ENCODE measurements around the gene HSD17B10.
A peak's percentile ranks its signal among the peaks of the same experiment; 100 is the strongest.

The HSD17B10 gene

GRCh38 chrX:53433651-53434639 is at the start of gene HSD17B10:
TSS of gene HSD17B10 (minus strand) at chrX:53434370. CDS start at chrX:53434345, 25 bp downstream.
- H3K27ac ChIP-seq, result peak within 1 kb of the TSS; percentile 84
- no peak for TF ChIP-seq ZFX (IDR thresholded peaks at IDR 0.05)
- TF ChIP-seq CTCF (conservative IDR thresholded peaks at IDR 0.05), result no peak

GRCh38 chrX:53483416-53483815 is 49.2 kb upstream of the HSD17B10 start:
- TF ChIP-seq CTCF (conservative IDR thresholded peaks at IDR 0.05), result no peak
- no peak for TF ChIP-seq ZFX (IDR thresholded peaks at IDR 0.05)
- no peak overlapping the region for H3K27ac ChIP-seq

GRCh38 chrX:53481816-53482465 is 47.8 kb upstream of the HSD17B10 start:
- TF ChIP-seq CTCF (conservative IDR thresholded peaks at IDR 0.05) (peak; percentile 74), ZFX (IDR thresholded peaks at IDR 0.05) (no peak)
- H3K27ac ChIP-seq, result no peak overlapping the region

GRCh38 chrX:53481093-53481492 is 46.9 kb upstream of the HSD17B10 start:
- H3K27ac ChIP-seq, result no peak overlapping the region
- TF ChIP-seq CTCF (conservative IDR thresholded peaks at IDR 0.05), result peak; percentile 36
- TF ChIP-seq ZFX (IDR thresholded peaks at IDR 0.05), result no peak

GRCh38 chrX:53479301-53479700 is 45.1 kb upstream of the HSD17B10 start:
- TF ChIP-seq ZFX (IDR thresholded peaks at IDR 0.05), result no peak
- no peak for TF ChIP-seq CTCF (conservative IDR thresholded peaks at IDR 0.05)
- H3K27ac ChIP-seq, result no peak overlapping the region

- H3K27ac ChIP-seq, result no peak overlapping the region
- TF ChIP-seq ZFX (IDR thresholded peaks at IDR 0.05) (no peak), CTCF (conservative IDR thresholded peaks at IDR 0.05) (no peak)
These were observed 42.2 kb upstream of the HSD17B10 start for GRCh38 chrX:53476371-53476770.

- TF ChIP-seq CTCF (conservative IDR thresholded peaks at IDR 0.05) (no peak), ZFX (IDR thresholded peaks at IDR 0.05) (no peak)
- no peak overlapping the region for H3K27ac ChIP-seq
These were observed 40.5 kb upstream of the HSD17B10 start for GRCh38 chrX:53474707-53475106.
